Measurements from ENCODE around the gene RNU5B-1. TPM values are rescaled to one million over a fixed set of nuclear protein-coding genes. Genes with fewer than 3 reads are reported as not detected.
"Not testable (repeated sequence)": the region's sequence is repeated elsewhere in the genome, so short reads cannot be mapped to it uniquely, and the experiment has no call there.

Gene RNU5B-1
- total RNA-seq, 2 experiments from 2014 or later: not detected

- Mint-ChIP-seq H3K4me1 (ENCODE audit: low read depth) (no peaks in the 10 kb centered on the region), H3K27me3 (peaks cover 2% of the 10 kb centered on the region), H3K9me3 (no peaks in the 10 kb centered on the region), H3K36me3 (no peaks in the 10 kb centered on the region), H3K27ac (no peak overlapping the region), H3K4me3 (no peak overlapping the region)
- ChIA-PET CTCF (no interaction called here), POLR2A (no interaction called here)
- no peak for DNase-seq
- intact Hi-C loops (cut with micrococcal nuclease): no loop called here
Observed at GRCh38 chr15:65339416-65339815, 34.9 kb downstream of the RNU5B-1 start.

DNA sequence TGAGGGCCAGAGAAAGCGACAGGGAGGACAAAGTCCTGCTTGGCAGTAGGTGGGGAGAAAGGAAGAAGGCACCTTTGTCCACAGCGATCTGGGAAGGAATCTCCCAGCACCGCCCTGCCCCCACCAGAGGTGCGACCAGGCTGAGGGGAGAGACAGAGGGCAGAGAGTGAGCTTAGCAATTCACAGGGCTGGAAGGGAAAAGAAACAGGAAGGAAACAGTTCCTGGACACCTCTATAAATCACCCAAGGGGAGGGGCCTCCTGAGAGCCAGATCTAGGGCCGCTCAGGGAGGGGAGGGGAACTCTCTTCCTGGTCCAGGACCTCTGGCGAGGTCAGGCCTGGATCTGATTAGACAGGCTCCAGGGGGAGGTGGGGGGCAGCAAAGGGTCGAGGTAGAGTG is 35.4 kb downstream of the RNU5B-1 start:
- CTCF ChIA-PET: interaction anchor here (0.7 kb wide), 1 partner anchor 19 kb away, joined by 3 read pairs; no protein-coding TSS in a partner anchor
- H3K27ac Mint-ChIP-seq: no peak overlapping the region

GRCh38 chr15:65342493-65342892 is 38.0 kb downstream of the RNU5B-1 start:
- H3K27me3 Mint-ChIP-seq: peaks cover 5% of the 10 kb centered on the region
- no peaks in the 10 kb centered on the region for H3K4me1 Mint-ChIP-seq (ENCODE audit: low read depth)
- no peak overlapping the region for H3K4me3 Mint-ChIP-seq
- ChIA-PET CTCF (no interaction called here), POLR2A (no interaction called here)
- H3K36me3 Mint-ChIP-seq: no peaks in the 10 kb centered on the region
- H3K27ac Mint-ChIP-seq: no peak overlapping the region
- H3K9me3 Mint-ChIP-seq: no peaks in the 10 kb centered on the region
- DNase-seq: no peak
- intact Hi-C loops (cut with micrococcal nuclease): no loop called here

More for the DNA sequence above, 35.4 kb downstream of the RNU5B-1 start:
- intact Hi-C loops (cut with micrococcal nuclease): no loop called here
- H3K27me3 Mint-ChIP-seq: peaks cover 2% of the 10 kb centered on the region
- POLR2A ChIA-PET: no interaction called here
- no peaks in the 10 kb centered on the region for H3K4me1 Mint-ChIP-seq (ENCODE audit: low read depth)
- no peak overlapping the region for H3K4me3 Mint-ChIP-seq
- H3K9me3 Mint-ChIP-seq: no peaks in the 10 kb centered on the region
- DNase-seq: no peak
- H3K36me3 Mint-ChIP-seq: no peaks in the 10 kb centered on the region

- CTCF ChIA-PET: no interaction called here
- intact Hi-C loops (cut with micrococcal nuclease): no loop called here
- H3K4me1 Mint-ChIP-seq (ENCODE audit: low read depth): no peaks in the 10 kb centered on the region
- no peak overlapping the region for H3K27ac Mint-ChIP-seq
- POLR2A ChIA-PET: no interaction called here
- H3K9me3 Mint-ChIP-seq: no peaks in the 10 kb centered on the region
- H3K36me3 Mint-ChIP-seq: no peaks in the 10 kb centered on the region
- no peak overlapping the region for H3K4me3 Mint-ChIP-seq
- H3K27me3 Mint-ChIP-seq: peaks cover 5% of the 10 kb centered on the region
- no peak for DNase-seq
Observed at GRCh38 chr15:65343374-65343981, 39.0 kb downstream of the RNU5B-1 start.

DNA sequence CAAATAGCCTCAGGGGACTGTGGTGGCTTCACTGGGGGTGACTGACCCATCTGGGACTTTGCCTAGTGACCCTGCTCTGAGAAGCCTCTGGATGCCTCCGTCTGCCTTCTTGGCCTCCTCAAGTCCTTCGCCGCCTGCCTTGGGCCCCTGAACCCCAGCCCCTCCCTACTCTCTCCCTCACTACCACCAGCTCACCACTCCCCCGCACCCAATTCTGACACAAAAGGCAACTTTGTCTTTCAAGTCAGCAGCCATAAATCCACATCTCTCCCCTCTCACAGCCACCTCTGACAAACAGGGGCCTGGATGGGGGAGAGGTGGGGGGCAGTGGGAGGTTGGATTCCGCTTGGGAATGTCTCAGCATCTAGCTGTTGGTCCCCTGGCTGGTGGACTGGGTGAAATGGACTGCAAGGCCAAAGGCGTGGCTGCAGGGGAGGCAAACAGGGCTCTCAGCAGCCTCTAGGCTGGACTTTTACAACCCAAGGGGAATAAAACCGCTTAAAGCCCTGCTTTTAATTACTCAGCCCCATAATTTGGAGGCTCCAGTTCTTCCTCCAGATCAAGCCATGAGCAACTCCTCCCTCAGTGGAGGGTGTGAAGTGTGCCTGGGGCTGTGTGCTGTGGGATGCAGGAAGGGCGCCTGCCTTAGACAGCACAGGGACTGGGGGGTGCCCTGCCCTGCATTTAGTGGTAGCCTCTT is 39.9 kb downstream of the RNU5B-1 start:
- POLR2A ChIA-PET: no interaction called here
- Mint-ChIP-seq H3K9me3 (no peaks in the 10 kb centered on the region), H3K4me3 (no peak overlapping the region), H3K27me3 (peaks cover 10% of the 10 kb centered on the region), H3K4me1 (ENCODE audit: low read depth) (no peaks in the 10 kb centered on the region), H3K36me3 (no peaks in the 10 kb centered on the region), H3K27ac (no peak overlapping the region)
- DNase-seq: no peak
- CTCF ChIA-PET: no interaction called here
- intact Hi-C loops (cut with micrococcal nuclease): no loop called here

- ChIA-PET POLR2A (no interaction called here), CTCF (no interaction called here)
- no peak overlapping the region for H3K27ac Mint-ChIP-seq
- peaks cover 10% of the 10 kb centered on the region for H3K27me3 Mint-ChIP-seq
- no peaks in the 10 kb centered on the region for H3K9me3 Mint-ChIP-seq
- no peak overlapping the region for H3K4me3 Mint-ChIP-seq
- no peak for DNase-seq
- H3K36me3 Mint-ChIP-seq: no peaks in the 10 kb centered on the region
- intact Hi-C loops (cut with micrococcal nuclease): no loop called here
- no peaks in the 10 kb centered on the region for H3K4me1 Mint-ChIP-seq (ENCODE audit: low read depth)
Observed at GRCh38 chr15:65344914-65345275, 40.4 kb downstream of the RNU5B-1 start.

DNA sequence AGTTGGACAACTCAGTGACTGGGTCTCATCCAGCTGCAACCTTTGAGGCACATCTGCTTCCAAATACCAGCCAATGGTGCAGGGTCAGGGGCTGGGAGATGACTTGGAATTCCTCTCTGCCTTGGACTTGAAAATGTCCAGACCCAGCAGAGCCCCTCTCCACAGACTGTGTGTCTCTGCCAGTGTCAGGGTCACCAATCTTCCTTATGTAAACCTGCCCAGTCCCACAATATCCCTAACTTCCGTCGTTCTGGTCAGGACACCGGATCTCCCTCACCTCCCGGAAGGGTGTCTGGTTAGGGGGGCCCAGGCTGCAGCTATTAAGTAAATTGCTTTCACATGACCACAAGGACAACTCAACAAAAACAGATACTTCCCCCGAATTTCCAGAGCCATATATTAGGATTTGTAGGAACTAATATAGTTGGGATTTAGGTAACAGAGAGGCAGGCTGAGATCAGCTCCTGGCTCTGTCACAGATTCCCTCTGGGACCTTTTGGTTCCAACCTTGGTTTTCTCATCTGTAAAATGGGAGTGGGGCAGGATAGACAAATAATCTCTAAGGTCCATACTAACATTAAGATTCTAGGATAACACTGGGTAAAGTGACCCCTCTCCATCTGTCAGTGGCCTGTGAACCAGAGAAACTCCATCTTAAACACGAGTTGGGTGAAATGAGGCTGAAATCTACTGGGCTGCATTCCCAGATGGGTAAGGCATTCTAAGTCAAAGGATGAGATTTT is 42.5 kb downstream of the RNU5B-1 start:
- DNase-seq: no peak
- intact Hi-C loops (cut with micrococcal nuclease): no loop called here
- peaks cover 10% of the 10 kb centered on the region for H3K27me3 Mint-ChIP-seq
- H3K4me1 Mint-ChIP-seq (ENCODE audit: low read depth): no peaks in the 10 kb centered on the region
- no peak overlapping the region for H3K4me3 Mint-ChIP-seq
- no peak overlapping the region for H3K27ac Mint-ChIP-seq
- ChIA-PET CTCF (no interaction called here), POLR2A (no interaction called here)
- no peaks in the 10 kb centered on the region for H3K36me3 Mint-ChIP-seq
- peaks cover 3% of the 10 kb centered on the region for H3K9me3 Mint-ChIP-seq

- H3K27ac Mint-ChIP-seq; H3K4me1 Mint-ChIP-seq (ENCODE audit: low read depth); POLR2A ChIA-PET; CTCF ChIA-PET; DNase-seq; H3K4me3 Mint-ChIP-seq; H3K36me3 Mint-ChIP-seq; intact Hi-C loops (cut with micrococcal nuclease): not testable (repeated sequence)
- peaks cover 11% of the 10 kb centered on the region for H3K27me3 Mint-ChIP-seq
- peaks cover 11% of the 10 kb centered on the region for H3K9me3 Mint-ChIP-seq
Observed at GRCh38 chr15:65347756-65348155, 43.3 kb downstream of the RNU5B-1 start.

DNA sequence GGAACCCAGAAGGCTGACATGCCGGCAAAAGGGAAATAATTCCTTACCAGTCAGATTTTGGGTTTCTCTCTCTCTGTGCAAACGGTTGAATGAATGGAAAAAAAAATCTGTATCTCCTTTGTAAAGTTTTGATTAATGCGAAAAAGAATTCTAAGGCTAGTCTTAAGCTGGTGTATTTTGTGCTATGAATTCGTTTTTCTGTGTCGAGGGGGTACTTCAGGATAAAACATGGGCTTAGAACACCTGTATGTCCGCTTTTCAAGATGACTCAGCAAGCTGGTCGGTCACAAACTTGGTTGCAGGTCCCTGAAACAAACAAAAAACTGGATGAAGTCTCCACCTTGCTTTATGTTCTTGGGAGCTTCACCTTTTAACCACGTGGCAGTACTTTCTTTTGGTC is 44.9 kb downstream of the RNU5B-1 start:
- H3K4me3 Mint-ChIP-seq: no peak overlapping the region
- ChIA-PET CTCF (interaction anchor here (1.0 to 2.0 kb wide), 3 partner anchors 29 to 36 kb away, joined by 4 to 7 read pairs (median 6); no protein-coding TSS in a partner anchor), POLR2A (no interaction called here)
- DNase-seq: no peak
- H3K4me1 Mint-ChIP-seq (ENCODE audit: low read depth): no peaks in the 10 kb centered on the region
- no peaks in the 10 kb centered on the region for H3K36me3 Mint-ChIP-seq
- peaks cover 20% of the 10 kb centered on the region for H3K27me3 Mint-ChIP-seq
- H3K27ac Mint-ChIP-seq: no peak overlapping the region
- intact Hi-C loops (cut with micrococcal nuclease): no loop called here
- H3K9me3 Mint-ChIP-seq: peaks cover 13% of the 10 kb centered on the region

GRCh38 chr15:65351972-65352371 is 47.5 kb downstream of the RNU5B-1 start:
- H3K27ac Mint-ChIP-seq; H3K4me3 Mint-ChIP-seq; intact Hi-C loops (cut with micrococcal nuclease); H3K36me3 Mint-ChIP-seq; DNase-seq; POLR2A ChIA-PET; H3K4me1 Mint-ChIP-seq (ENCODE audit: low read depth): not testable (repeated sequence)
- H3K9me3 Mint-ChIP-seq: peaks cover 13% of the 10 kb centered on the region
- CTCF ChIA-PET: interaction anchor here (0.5 kb wide), 1 partner anchor 81 kb away, joined by 3 read pairs; no protein-coding TSS in a partner anchor
- H3K27me3 Mint-ChIP-seq: peaks cover 32% of the 10 kb centered on the region
